Lower leg skin (tissue), 3 donors: ENCODE data around the gene C14orf132.

ENCODE experiments used
- POLR2A ChIP-seq, 2 donors: fragments of 450-650 bp; IDR thresholded peaks; one replicate each; pipeline ENCODE4 v1.6.1; 2016 to 2017; ENCODE audit warnings: antibody characterized with exemption in 2 of 2, mild to moderate bottlenecking in 1 of 2, moderate library complexity in 1 of 2
- TF ChIP-seq, protein P1 (sequence below), 3 donors: fragments of 450-650 bp; IDR thresholded peaks; one replicate each; pipeline ENCODE4 v1.5.1; 2016; ENCODE audit warnings: antibody characterized with exemption in 3 of 3, mild to moderate bottlenecking in 3 of 3, moderate library complexity in 2 of 3

DNA sequence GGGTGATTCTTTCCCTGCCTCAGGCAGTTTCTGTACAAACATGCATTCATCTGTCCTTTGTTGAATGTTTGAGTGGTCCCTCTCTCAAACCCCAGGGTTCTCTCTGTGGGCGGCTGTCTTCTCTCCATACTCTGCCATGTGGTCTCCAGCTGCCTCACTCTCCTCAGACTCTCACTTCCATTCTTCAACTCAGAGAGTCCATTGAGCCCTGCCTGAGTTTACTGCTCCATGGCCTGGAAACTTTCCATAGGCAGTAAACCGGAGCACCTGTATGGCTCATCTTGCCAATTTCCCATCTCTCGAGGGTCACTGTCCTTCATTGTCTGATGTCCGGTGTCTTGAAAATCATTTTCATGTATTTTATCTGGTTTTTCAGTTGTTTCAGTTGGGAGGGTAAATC lies 11.3 kb downstream of the C14orf132 start:
- TF ChIP-seq, protein P1, sequence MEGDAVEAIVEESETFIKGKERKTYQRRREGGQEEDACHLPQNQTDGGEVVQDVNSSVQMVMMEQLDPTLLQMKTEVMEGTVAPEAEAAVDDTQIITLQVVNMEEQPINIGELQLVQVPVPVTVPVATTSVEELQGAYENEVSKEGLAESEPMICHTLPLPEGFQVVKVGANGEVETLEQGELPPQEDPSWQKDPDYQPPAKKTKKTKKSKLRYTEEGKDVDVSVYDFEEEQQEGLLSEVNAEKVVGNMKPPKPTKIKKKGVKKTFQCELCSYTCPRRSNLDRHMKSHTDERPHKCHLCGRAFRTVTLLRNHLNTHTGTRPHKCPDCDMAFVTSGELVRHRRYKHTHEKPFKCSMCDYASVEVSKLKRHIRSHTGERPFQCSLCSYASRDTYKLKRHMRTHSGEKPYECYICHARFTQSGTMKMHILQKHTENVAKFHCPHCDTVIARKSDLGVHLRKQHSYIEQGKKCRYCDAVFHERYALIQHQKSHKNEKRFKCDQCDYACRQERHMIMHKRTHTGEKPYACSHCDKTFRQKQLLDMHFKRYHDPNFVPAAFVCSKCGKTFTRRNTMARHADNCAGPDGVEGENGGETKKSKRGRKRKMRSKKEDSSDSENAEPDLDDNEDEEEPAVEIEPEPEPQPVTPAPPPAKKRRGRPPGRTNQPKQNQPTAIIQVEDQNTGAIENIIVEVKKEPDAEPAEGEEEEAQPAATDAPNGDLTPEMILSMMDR (IDR thresholded peaks at IDR 0.05): no peak
- no peak for TF ChIP-seq POLR2A (IDR thresholded peaks at IDR 0.05)
